GM12892 (cell line): ENCODE data around the gene ACTRT2.

ENCODE experiments used
- POLR2A ChIP-seq: IDR thresholded peaks from 2 replicates; pipeline ENCODE4 v1.6.1; 2011; ENCODE audit warnings: low read depth, low read length, control low read depth
- TAF1 ChIP-seq: IDR thresholded peaks from 2 replicates; pipeline ENCODE4 v1.6.1; 2011; ENCODE audit warnings: low read depth, mild to moderate bottlenecking, control low read depth, low read length, borderline replicate concordance

- TF ChIP-seq POLR2A (no peak), TAF1 (no peak)
Measured at GRCh38 chr1:2985067-2985561, 36.2 kb upstream of the ACTRT2 start.
